Stimulated activated CD8-positive, alpha-beta memory T cell treated with anti-CD3 and anti-CD28 coated beads, Interleukin-12 subunit alpha, Interleukin-12 subunit beta, amount 100 ng/mL, for 4 hours (primary cell): ENCODE results near the gene SLC49A3.
"Not testable (repeated sequence)": the region's sequence is repeated elsewhere in the genome, so short reads cannot be mapped to it uniquely, and the experiment has no call there.

Source experiments
- DNase-seq: peaks from one replicate; pipeline ENCODE4 v3.0.0-alpha.2; 2020; ENCODE audit warnings: low read depth

The SLC49A3 gene

GRCh38 chr4:688854-689681 is at the start of gene SLC49A3:
Gene SLC49A3, minus strand, starts transcription at chr4:689151. Its CDS starts 24 bp downstream, at chr4:689127.
- no peak for DNase-seq

DNA sequence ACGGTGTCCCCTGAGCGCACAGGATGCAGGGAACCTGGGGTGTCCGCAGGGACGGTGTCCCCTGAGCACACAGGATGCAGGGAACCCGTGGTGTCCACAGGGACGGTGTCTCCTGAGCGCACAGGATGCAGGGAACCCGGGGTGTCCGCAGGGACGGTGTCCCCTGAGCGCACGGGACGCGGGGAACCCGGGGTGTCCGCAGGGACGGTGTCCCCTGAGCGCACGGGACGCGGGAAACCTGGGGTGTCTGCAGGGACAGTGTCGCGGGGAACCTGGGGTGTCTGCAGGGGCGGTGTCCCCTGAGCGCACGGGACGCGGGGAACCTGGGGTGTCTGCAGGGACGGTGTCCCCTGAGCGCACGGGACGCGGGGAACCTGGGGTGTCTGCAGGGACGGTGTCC is 47.6 kb upstream of the SLC49A3 start:
- not testable (repeated sequence) for DNase-seq

- no peak for DNase-seq
Observed at GRCh38 chr4:735583-735982, 46.6 kb upstream of the SLC49A3 start.

- no peak for DNase-seq
Observed at GRCh38 chr4:734951-735350, 46.0 kb upstream of the SLC49A3 start.

GRCh38 chr4:734075-734474 is 45.1 kb upstream of the SLC49A3 start:
- no peak for DNase-seq

DNA sequence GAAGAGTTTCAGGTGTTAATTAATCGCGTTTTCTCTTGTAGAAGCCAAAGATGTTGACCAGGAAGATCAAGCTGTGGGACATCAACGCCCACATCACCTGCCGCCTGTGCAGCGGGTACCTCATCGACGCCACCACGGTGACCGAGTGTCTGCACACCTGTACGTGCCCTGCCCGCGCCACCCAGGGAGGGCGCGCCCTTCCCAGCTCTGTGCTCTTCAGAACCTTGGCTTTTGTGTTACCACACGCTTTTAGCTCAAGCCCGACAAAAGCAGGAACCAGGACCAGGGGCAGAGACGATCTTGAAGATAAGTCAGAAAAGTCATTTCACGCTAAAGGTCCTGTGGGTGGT is 44.7 kb upstream of the SLC49A3 start:
- DNase-seq, result no peak

GRCh38 chr4:732911-733630 is 44.1 kb upstream of the SLC49A3 start:
- DNase-seq, result no peak

DNA sequence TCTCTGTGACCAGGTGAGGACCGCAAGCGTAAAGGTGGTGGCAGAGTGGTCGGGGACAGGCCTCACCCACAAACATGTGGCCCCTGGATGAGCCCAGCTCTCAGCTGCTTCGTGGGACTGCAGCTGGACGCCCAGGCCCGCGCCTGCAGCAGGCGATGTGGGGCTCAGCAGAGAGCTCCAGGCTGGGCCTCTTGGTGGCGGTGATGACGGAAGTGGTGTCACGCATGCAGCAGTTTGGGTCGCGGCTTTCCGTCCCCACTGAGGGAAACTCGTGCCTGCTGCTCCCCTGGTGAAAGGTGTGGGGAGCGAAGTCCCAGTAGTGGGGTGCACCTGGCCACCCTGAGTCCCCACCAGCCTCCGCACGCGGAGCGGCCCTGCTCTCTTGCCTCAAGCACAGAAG is 43.5 kb upstream of the SLC49A3 start:
- no peak for DNase-seq

- DNase-seq, result not testable (repeated sequence)
Observed at GRCh38 chr4:731954-732353, 43.0 kb upstream of the SLC49A3 start.

GRCh38 chr4:730946-731904 is 42.3 kb upstream of the SLC49A3 start:
- not testable (repeated sequence) for DNase-seq

DNA sequence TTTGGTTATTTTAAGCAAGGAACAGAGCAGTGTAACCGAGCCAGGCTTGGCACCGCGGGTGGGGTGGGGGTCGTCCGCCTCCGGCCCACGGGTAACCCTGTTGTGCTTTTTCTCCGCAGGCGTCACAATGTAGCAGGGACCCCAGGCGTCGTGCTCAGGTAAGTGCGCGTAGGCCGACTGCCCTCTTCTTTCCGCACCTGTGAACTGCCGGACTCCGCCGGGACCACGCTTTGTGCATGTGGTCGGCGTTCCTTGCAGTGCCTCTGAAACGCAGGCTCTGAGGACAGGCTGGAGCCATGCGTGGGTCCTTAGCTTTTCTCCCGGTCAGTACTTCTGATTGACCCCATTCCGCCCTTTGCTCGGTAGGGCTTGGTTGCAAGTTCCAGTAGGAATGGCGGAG is 41.6 kb upstream of the SLC49A3 start:
- no peak for DNase-seq

DNA sequence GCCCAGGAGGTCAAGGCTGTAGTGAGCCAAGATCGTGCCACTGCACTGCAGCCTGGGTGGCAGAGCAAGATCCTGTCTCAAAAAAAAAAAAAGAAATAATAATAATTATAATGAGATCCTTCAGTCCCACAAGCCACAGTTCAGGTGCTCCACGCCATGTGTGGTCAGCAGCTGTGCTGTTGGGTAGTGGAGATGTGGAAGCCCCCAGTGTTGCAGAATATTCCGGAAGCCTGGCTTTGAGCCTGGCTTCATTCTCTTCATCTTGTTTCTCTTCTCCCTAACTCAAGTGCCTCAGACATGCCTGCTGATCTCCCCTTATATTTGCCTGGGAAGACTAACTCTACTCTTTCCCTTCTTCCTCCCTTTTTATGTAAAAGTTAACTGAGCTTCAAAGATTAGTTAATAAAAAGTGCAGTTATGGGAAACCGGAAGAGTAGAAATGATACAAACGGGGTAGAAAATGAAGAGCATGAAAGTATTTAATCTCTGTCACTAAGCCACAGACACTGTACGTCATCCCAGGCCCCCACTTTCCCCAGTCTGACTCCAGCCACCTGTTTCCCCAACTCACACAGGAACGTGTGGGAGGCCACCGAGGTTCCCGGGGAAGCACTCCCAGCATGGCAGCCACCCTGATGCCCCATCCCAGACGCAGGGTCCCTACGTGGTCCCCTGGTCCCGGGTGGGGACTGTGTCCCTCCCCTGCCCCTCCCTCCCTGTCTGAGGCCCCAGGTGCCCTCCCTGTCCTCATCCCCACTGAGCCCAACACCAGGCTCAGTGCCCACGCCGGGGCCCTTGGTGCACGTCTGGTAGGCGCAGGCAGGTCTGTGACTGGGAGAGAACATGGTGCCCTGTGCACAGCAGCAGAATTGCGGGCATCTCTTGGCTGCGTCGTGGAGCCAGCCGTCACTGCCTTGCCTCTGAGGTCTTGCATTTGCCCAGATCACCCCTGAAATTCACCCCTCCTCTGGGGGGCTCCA is 40.7 kb upstream of the SLC49A3 start:
- DNase-seq, result no peak

DNA sequence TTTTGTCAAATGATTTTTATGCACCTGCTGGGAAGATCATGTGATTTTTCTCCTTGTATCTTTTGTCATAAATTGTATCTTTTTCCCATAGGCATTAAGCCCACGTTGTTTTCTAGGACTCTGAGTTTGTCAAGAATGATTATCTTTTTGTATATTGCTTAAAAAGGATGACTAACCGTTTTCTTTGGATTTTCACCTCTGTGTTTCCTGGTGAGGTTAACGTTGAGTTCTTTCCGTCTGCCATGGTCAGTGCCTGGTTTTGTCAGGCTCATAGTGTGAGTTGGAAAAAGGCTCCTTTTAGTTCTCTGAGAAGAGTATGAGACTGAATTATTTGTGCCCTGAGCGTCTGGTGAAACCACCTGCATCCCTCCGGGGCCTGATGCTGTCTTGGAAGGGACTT is 38.6 kb upstream of the SLC49A3 start:
- no peak for DNase-seq

- DNase-seq, result no peak
Observed at GRCh38 chr4:726838-727237, 37.9 kb upstream of the SLC49A3 start.

GRCh38 chr4:726235-726787 is 37.4 kb upstream of the SLC49A3 start:
- DNase-seq, result no peak

DNA sequence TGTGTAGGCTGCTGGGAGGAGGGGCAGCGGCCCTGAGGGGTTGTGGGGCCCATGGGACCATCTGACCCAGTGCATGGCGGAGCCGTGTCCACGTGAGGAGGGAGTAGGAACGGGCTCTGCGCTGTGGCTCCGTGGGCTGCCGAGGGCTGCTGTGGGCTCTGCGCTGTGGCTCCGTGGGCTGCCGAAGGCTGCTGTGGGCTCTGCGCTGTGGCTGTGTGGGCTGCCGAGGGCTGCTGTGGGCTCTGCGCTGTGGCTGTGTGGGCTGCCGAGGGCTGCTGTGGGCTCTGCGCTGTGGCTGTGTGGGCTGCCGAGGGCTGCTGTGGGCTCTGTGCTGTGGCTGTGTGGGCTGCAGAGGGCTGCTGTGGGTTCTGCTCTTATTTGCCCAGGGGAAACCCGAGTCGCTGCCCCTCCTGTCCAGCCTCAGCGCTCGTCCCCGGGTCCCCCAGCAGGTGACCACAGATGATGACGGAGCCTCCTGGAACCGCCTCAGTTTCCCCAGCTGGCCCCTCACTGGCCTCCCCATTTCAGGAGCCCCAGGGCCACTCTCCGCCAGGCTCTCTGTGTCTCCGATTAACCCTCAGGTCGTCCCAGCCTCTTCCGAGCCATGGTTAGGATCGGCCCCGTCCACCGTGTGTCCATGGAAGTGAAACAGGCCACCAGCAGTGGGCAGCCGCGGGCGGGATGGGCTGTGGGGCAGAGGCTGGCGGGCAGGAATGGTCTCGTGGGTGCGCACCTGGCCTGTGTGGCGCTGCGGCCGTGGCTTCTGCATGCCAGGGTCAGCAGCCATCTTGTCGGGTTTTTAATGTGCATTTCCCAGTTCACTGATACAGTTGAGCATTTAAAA is 36.7 kb upstream of the SLC49A3 start:
- DNase-seq, result no peak

GRCh38 chr4:723751-724530 is 35.0 kb upstream of the SLC49A3 start:
- no peak for DNase-seq

- no peak for DNase-seq
Observed at GRCh38 chr4:722851-723360, 34.0 kb upstream of the SLC49A3 start.

- DNase-seq, result no peak
Observed at GRCh38 chr4:722169-722725, 33.3 kb upstream of the SLC49A3 start.
